GM12873 (cell line): ENCODE measurements around the gene DCTN2.

Experiments
- CTCF ChIP-seq: IDR thresholded peaks from 2 replicates; pipeline ENCODE4 v1.5.1; 2012; ENCODE audit warnings: low read depth, mild to moderate bottlenecking, moderate library complexity, low read length, control low read depth; ENCODE audit not compliant: insufficient read depth; ENCODE audit errors: missing control alignments

The DCTN2 gene

GRCh38 chr12:57496822-57497221 lies 50.2 kb downstream of the DCTN2 start:
- no peak for TF ChIP-seq CTCF

GRCh38 chr12:57491393-57492280 lies 55.4 kb downstream of the DCTN2 start:
- peak; percentile 33 for TF ChIP-seq CTCF

DNA sequence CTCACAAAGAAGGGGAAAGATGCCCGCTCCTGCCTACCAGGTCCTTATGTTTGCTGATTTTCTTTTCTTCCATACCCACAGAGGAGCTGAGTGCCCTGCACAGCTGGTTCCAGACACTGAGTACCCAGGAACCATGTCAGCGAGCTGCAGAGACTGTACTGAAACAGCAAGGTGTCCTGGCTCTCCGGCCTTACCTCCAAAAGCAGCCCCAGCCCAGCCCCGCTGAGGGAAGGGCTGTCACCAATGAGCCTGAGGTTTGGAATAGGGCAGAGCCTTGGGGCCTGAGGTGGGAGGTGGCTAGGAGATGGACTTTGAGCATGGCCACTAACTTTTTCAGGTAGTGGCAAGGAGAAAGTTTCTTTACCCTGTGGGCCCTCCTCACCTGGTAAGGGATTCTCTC lies 56.9 kb downstream of the DCTN2 start:
- TF ChIP-seq CTCF = no peak

DNA sequence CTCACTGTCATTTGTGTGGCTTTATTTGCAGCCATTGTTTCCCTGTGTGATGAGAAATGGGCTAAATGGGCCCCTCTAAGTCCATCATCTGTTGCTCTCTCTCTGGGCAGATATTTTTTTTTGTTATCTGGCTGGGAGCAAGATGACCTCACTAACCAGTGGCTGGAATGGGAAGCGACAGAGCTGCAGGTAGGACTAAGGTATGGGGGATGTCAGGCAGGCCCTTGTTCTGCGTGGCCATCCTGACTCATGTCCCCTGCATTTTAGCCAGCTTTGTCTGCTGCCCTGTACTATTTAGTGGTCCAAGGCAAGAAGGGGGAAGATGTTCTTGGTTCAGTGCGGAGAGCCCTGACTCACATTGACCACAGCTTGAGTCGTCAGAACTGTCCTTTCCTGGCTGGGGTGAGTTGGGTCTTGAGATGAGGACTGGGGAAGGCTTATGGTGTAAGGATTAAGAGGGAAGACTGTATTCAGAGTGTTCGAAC lies 57.8 kb downstream of the DCTN2 start:
- no peak for TF ChIP-seq CTCF

GRCh38 chr12:57488402-57489156 lies 58.4 kb downstream of the DCTN2 start:
- no peak for TF ChIP-seq CTCF

DNA sequence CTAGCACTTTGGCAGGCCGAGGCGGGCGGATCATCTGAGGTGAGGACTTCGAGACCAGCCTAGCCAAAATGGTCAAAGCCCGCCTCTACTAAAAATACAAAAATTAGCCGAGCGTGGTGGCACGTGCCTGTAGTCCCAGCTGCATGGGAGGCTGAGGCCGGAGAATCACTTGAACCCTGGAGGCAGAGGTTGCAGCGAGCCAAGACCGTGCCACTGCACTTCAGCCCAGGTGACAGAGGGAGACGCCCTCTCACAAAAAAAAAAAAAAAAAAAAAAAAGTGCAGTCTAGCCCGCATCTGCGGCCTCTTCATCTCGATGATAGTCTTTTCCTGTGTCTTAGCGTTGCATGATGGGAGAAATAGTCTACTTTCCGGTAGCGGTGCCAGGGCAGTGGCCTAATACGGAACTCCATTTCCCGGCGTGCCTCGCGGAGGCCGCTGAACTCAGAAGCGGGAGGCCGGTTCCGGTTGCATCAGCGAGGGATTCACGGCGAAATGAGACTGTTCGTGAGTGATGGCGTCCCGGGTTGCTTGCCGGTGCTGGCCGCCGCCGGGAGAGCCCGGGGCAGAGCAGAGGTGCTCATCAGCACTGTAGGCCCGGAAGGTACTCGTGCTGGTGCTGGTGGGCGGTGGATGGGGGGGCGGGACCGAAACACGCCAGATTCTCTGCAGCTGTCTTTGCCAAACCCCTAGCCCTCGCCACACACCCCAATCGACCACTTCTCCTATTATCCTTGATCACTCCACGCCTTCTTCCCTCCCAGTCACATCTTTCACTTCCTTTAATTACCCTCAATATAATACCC lies 59.2 kb downstream of the DCTN2 start, which contains the start of gene MARS1:
TSS of gene MARS1 (plus strand) at position 472 of the 805 bp plus-strand sequence. CDS start at position 495, 23 bp downstream.
- TF ChIP-seq CTCF = peak; percentile 33
